ENCODE data around the gene SLC17A5. TPM values are rescaled to one million over a fixed set of nuclear protein-coding genes. Genes with fewer than 3 reads are reported as not detected.
"Not testable (repeated sequence)": the region's sequence is repeated elsewhere in the genome, so short reads cannot be mapped to it uniquely, and the experiment has no call there.

The SLC17A5 gene
- total RNA-seq, 1 donor from 2014 or later, result 52.0 TPM

DNA sequence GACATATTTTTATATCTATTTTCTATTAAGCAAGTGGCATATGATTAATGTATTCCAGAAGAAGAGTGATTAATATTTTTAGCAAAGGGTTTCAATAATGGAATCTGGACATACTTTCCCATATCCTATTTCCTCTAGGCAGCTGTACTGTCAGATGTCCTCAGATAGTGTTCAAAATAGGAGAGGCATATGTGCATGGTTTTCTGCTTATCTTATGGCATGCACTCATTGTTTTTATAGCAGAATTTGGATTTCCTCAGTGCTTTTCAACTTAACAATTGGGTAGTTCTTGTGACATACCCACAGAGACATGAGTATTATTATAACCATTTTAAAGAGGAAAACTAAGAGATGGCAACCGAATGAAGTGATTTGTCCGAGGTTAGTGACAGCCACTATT lies 12.6 kb upstream of the SLC17A5 start:
- DNase-seq (ENCODE audit: low spot score), result no peak

DNA sequence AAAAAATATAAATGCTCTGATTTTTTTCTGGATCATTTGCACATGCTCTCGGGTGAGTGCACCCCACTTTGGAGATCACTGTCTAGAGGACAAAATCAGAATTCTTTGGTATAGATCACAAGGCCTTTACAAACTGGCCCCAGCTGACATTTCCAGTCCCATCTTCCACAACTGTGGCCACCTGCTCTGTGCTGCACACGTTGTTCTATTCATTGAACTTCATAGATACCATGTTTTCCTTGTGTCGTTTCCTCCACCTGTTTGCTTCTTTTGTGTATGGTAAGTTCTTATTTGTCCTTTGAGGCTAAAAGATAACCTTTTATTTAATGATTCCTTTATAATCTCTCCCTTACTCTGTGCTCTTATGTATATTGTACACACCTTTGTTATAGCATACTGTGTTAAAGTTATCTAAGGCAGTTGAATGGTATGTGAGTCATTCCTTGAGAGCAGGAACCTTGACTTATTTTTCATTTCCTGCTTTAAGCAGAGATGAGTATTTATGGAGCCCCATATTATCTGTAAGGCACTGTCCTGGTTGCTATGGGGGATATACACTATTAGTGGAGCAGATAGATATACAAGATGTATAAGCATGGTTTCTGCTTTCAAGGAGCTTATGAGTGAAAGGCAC lies 12.0 kb upstream of the SLC17A5 start:
- no peak for DNase-seq (ENCODE audit: low spot score)

DNA sequence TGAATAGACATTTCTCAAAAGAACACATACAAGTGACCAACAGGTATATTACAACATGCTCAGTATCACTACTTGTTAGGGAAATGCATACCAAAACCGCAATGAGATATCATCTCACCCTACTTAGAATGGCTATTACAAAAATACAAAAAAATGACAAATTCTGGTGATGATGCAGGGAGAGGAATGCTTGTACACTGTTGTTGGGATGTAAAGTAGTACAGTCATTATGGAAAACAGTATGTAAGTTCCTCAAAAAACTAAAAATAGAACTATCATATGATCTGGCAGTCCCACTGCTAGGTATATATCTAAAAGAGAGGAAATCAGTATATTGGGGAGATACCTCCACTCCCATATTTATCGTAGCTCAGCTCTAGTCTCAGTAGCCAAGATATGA lies 10.9 kb upstream of the SLC17A5 start:
- no peak for DNase-seq (ENCODE audit: low spot score)

DNA sequence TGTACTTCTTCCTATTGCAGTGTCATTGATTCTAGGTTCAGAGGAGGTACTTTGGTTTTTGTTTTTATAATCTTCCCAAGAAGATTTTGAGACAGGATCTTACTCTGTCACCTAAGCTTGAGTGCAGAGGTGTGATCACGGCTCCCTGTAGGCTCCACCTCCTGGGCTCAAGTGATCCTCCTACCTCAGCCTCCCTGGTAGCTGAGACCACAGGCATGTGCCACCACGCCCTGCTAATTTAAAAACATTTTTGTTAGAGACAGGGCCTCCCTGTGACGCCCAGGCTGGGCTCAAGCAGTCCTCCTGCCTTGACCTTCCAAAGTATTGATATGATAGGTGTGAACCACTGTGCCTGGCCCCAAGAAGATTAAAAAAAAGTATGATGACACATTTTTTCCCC lies 3.4 kb upstream of the SLC17A5 start:
- DNase-seq (ENCODE audit: low spot score), result no peak

- DNase-seq (ENCODE audit: low spot score), result no peak
Observed at GRCh38 chr6:73656531-73657145, 2.8 kb upstream of the SLC17A5 start.

GRCh38 chr6:73655341-73655917 lies 1.6 kb upstream of the SLC17A5 start:
- no peak for DNase-seq (ENCODE audit: low spot score)

DNA sequence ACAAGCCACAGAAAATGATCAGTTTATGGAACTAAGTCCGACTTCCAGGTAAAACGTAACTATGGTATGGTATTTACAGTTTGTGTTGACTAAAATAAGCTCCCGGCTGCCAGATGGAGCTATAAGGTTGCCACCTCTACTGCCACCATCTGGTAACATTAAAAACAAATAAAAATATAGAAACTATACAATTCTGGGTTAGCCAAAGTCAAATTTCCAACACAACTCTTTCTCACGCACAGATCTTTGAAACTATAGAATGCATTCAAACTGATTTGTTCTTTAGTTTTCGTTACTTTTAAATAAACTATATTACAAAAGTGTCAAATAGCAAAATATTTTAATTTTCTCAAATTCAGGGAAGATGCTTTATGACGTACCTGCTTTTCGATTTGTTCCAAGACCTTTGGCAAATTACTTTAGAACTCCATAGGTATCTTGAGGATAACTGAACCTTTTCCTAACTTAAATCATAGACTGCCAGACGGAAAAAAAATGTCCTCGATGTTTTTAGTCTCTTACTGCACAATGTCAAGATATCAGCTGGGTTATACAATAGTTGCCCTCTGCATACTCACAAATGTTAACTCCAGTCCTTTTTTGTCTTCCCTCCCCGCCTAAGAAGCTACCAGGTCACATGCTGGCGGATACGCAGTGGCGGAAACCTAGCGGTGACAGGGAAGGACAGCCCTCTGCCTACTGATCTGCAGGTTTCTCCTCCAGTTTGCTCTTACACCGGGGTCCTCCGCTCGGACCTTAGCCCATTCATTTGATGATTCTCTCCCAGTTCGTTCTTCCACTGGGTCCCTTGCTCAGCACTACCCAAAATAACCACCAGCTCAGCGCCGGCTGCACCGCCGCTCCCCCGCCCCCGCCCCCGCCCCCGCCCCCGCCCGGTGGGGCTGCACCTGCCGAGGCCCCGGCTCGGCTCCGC lies 888 bp downstream of the SLC17A5 start:
- DNase-seq (ENCODE audit: low spot score), result peak; percentile 74

DNA sequence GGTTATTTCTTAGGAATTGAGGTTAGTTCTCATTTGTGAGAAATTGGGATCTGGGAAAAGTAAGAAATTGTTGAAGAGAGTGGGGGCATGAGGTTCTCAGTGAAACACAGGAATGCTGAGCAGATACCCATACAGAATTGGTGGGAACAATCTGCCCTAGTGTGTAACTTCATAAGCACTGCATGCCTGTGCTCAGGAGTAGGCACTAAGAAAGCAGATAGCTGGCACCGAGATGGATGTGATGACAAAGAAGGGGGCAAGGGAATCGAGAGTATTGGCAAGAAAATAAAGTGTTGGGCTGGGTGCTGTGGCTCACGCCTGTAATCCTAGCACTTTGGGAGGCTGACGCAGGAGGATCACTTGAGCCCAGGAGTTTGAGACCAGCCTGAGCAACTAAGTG lies 4.0 kb downstream of the SLC17A5 start:
- DNase-seq (ENCODE audit: low spot score), result no peak

DNA sequence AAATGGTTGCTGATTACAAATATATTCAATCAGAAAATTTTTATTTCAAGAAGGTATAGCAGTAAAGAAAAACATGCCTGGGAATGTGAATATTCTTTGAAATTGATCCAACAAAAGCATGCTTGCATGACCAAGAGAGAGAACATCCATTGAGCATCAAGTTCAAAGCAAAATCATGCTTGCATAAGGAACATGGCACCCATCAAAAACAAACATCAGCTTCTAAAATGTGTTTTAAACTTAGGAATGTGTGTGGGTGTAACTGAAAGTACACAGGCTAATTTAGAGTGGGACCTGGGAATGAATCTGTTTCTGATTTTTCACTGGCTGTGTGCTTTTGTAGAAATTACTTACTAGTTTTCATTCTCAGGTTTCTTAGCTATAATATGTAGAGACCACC lies 5.6 kb downstream of the SLC17A5 start:
- DNase-seq (ENCODE audit: low spot score), result no peak

DNA sequence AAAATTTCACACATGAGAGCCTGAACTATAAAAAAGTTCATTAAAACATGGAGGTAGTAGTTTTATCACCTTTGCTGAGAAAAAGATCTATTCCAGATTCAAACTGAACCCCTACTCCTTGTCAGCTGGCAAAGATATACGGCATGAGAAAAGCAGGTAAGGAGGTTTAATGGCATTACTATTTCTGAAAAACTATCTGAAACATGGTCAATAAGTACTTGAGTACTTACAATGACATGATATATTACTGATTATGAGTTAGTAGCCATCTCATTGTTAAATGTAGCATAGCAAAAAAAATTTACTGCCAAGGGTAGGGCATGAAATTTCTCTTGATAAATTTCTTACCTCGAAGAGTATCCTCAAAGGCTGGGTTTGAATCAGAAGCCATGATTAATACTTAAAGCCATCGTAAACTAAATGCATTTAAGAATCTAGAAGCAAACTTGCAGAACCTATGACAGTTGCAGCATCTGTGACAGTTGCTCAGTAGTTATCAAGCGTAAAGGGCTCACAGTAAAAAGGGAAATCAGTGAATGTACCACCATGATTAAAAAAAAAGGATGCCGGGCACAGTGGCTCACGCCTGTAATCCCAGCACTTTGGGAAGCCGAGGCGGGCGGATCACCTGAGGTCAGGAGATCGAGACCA lies 8.7 kb downstream of the SLC17A5 start:
- DNase-seq (ENCODE audit: low spot score), result no peak

DNA sequence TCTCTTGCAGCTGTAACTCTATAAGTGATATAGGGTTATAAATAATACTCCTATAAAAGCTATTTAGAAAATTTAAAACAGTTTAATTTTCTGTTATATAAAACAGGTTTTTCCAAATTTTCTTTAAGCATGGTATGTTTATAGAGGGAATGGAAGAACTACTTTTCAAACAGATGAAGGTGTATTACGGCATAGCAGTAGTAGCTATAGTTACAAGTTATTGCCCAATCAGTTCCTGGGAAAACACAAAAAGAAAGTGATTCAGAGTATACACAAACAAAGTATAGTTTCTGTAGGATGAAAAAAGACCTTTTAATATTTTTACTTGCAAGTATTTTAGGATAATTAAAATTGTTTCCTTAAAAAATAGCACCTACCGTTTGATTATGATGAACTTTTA lies 9.8 kb downstream of the SLC17A5 start:
- DNase-seq (ENCODE audit: low spot score), result no peak

DNA sequence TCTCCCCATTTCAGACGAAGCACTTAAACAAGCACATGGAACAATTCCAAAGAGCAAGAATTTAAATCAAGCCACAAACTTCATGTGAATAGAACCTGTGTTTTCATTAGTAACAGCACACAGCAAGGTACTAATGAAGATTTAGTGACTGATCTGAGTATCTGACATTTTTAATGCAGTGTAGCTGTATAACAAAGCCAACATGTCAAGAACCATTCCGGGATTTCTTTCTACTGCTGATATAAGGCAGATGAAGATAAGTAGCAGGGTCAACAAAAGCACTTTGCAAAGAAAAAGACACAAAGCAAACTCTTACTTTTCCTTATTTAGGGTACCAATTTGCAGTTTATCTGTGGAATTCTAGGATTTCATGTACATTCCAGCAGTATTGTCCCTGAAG lies 11.3 kb downstream of the SLC17A5 start:
- DNase-seq (ENCODE audit: low spot score), result peak; percentile 64

GRCh38 chr6:73640179-73640750 lies 13.5 kb downstream of the SLC17A5 start:
- no peak for DNase-seq (ENCODE audit: low spot score)

GRCh38 chr6:73639040-73639439 lies 14.8 kb downstream of the SLC17A5 start:
- no peak for DNase-seq (ENCODE audit: low spot score)

- no peak for DNase-seq (ENCODE audit: low spot score)
Observed at GRCh38 chr6:73637404-73637803, 16.4 kb downstream of the SLC17A5 start.

- DNase-seq (ENCODE audit: low spot score), result no peak
Observed at GRCh38 chr6:73636048-73636447, 17.7 kb downstream of the SLC17A5 start.

DNA sequence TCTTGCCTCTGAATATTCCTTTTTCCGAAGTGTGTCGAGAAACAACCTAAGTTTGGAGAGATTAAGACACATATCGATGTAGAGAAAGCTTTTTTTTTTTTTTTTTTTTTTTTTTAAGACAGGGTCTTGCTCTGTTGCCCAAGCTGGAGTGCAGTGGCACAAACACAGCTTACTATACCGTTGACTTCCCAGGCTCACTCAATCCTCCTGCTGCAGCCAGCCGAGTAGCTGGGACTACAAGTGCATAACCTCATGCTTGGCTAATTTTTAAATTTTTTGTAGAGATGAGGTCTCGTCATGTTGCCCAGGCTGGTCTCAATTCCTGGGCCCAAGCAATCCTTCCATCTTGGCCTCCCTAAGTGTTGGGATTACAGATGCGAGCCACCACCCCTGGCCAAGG lies 21.4 kb downstream of the SLC17A5 start:
- no peak for DNase-seq (ENCODE audit: low spot score)

- DNase-seq (ENCODE audit: low spot score), result peak; percentile 43
Observed at GRCh38 chr6:73631849-73632248, 21.9 kb downstream of the SLC17A5 start.

- no peak for DNase-seq (ENCODE audit: low spot score)
Observed at GRCh38 chr6:73630401-73630800, 23.4 kb downstream of the SLC17A5 start.

DNA sequence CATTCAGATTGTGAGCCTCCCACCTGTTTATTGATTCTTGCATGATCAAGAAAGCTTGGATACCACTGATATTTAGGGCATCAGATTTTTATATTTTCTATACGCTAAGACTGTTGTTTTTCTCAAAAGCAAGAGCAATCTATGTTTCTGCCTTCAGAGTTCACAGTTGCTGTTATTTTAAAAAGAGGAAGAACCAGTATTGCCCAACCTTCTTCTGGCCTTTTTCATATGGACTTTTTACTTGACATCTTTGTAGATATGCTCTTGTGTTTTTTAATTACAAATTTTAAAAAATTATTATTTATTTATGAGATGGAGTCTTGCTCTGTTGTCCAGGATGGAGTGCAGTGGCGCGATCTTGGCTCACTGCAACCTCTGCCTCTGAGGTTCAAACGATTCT lies 28.9 kb downstream of the SLC17A5 start:
- no peak for DNase-seq (ENCODE audit: low spot score)

DNA sequence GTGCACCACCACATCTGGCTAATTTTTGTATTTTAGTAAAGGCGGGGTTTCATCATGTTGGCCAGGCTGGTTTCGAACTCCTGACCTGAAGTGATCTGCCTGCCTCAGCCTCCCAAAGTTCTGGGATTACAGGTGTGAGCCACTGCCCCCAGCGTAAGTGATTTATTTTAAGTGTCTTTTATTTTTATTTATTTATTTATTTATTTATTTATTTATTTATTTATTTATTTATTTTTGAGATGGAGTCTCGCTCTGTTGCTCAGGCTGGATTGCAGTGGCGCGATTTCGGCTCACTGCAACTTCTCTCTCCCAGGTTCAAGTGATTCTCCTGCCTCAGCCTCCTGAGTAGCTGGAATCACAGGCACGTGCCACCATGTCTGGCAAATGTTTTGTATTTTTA lies 30.3 kb downstream of the SLC17A5 start:
- DNase-seq (ENCODE audit: low spot score), result not testable (repeated sequence)

Measured in umbilical cord (tissue), 2 donors.